H1 (cell line): ENCODE measurements around the gene RALY.

Experiments
- BRCA1 ChIP-seq: IDR thresholded peaks from 2 replicates; pipeline ENCODE4 v1.6.1; 2012; ENCODE audit warnings: low read depth, low read length, improper control_type of control experiment
- CTCF ChIP-seq, 3 experiments: IDR thresholded peaks; 1 replicate in 2 of 3; 2 replicates in 1 of 3; pipeline versions ENCODE4 v1.5.1 to v1.6.1; 2011; ENCODE audit warnings: low read length in 3 of 3, mild to moderate bottlenecking in 3 of 3, inconsistent platforms in 2 of 3, low read depth in 1 of 3, moderate library complexity in 1 of 3; ENCODE audit not compliant: insufficient read depth in 1 of 3; ENCODE audit errors: control extremely low read depth in 1 of 3
- EGR1 ChIP-seq: IDR thresholded peaks from 2 replicates; pipeline ENCODE4 v1.6.1; 2011; ENCODE audit warnings: low read depth, low read length, borderline replicate concordance
- HDAC2 ChIP-seq, 2 experiments: fragments of 300-600 bp in 1 of 2; sonication (generic) in 1 of 2; IDR thresholded peaks; 2 replicates each; pipeline ENCODE4 v1.6.1; 2011 to 2012; ENCODE audit warnings: low read depth in 2 of 2, low read length in 2 of 2, mild to moderate bottlenecking in 2 of 2, moderate library complexity in 2 of 2, borderline replicate concordance in 1 of 2, inconsistent platforms in 1 of 2
- JUND ChIP-seq: IDR thresholded peaks from 2 replicates; pipeline ENCODE4 v1.6.1; 2011; ENCODE audit warnings: mild to moderate bottlenecking, improper control_type of control experiment, low read length
- POLR2AphosphoS5 ChIP-seq: IDR thresholded peaks from 2 replicates; pipeline ENCODE4 v1.6.1; 2011; ENCODE audit warnings: low read depth, low read length
- RAD21 ChIP-seq, 2 experiments: IDR thresholded peaks in 1 of 2; conservative IDR thresholded peaks in 1 of 2; 2 replicates each; pipeline ENCODE4 v1.6.1; 2011; ENCODE audit warnings: low read depth in 2 of 2, low read length in 2 of 2, improper control_type of control experiment in 1 of 2, inconsistent platforms in 1 of 2, mild to moderate bottlenecking in 1 of 2, moderate library complexity in 1 of 2

GRCh38 chr20:34090645-34091044 lies 96.9 kb downstream of the RALY start:
- no peak for TF ChIP-seq EGR1
- no peak for TF ChIP-seq RAD21 (IDR thresholded peaks at IDR 0.05 in 1 of 2, conservative IDR thresholded peaks at IDR 0.05 in 1 of 2; ENCODE audit: low read depth in 2 of 2, low read length in 2 of 2)
- TF ChIP-seq BRCA1: no peak
- no peak for TF ChIP-seq HDAC2 (IDR thresholded peaks at IDR 0.05; ENCODE audit: borderline replicate concordance in 1 of 2, low read depth in 2 of 2, low read length in 2 of 2)
- TF ChIP-seq JUND: no peak
- TF ChIP-seq CTCF (IDR thresholded peaks at IDR 0.05; ENCODE audit: control extremely low read depth in 1 of 3, insufficient read depth in 1 of 3, low read depth in 1 of 3, low read length in 3 of 3): no peak
- TF ChIP-seq POLR2AphosphoS5: peak; percentile 57; the same call in 1 of the 2 replicates
